Bronchial epithelial cell (primary cell): ENCODE results near the gene TRABD2B. TPM values are rescaled to one million over a fixed set of nuclear protein-coding genes. Genes with fewer than 3 reads are reported as not detected.
A peak's percentile ranks its signal among the peaks of the same experiment; 100 is the strongest.

Experiments used
- DNase-seq: peaks from one replicate; pipeline ENCODE4 v3.0.0-alpha.2; 2010; ENCODE audit warnings: low read depth
- FAIRE-seq: peaks from 2 replicates; lab custom pipeline; 2011; peaks lifted over from hg19 to GRCh38; lab: Jason Lieb, UNC
- H3K27me3 ChIP-seq: 2 replicates; pipeline ENCODE4 v1.5.1; 2011; ENCODE audit warnings: low read length; ENCODE audit not compliant: control insufficient read depth, insufficient read depth
- H3K36me3 ChIP-seq: 2 replicates; pipeline ENCODE4 v1.5.1; 2011; ENCODE audit warnings: low read length; ENCODE audit not compliant: control insufficient read depth, insufficient read depth
- H3K4me3 ChIP-seq: 2 replicates; pipeline ENCODE4 v1.5.1; 2011; ENCODE audit warnings: mild to moderate bottlenecking, low read depth, low read length, control low read depth
- CTCF ChIP-seq: IDR thresholded peaks from 2 replicates; pipeline ENCODE4 v1.5.1; 2011; ENCODE audit warnings: mild to moderate bottlenecking, moderate library complexity, low read length, control low read depth, inconsistent platforms; ENCODE audit not compliant: insufficient read depth, severe bottlenecking
- total RNA-seq: library from RNA; depleted of rRNA; stranded (reverse); fragments of >200 nt; gene quantifications from 2 replicates; pipeline ENCODE4 v1.2.1, GENCODE V29; 2014

The TRABD2B gene
- total RNA-seq, 1 donor from 2014 or later = under 0.01 TPM

- no peak for TF ChIP-seq CTCF
- no peak for DNase-seq
- no peaks in the 10 kb centered on the region for H3K36me3 ChIP-seq
- no peaks in the 10 kb centered on the region for H3K27me3 ChIP-seq
- no peak overlapping the region for H3K4me3 ChIP-seq
- FAIRE-seq = peak; percentile 40
Observed at GRCh38 chr1:47881505-47882442, 115.4 kb downstream of the TRABD2B start.

GRCh38 chr1:47876587-47876963, 120.6 kb downstream of the TRABD2B start:
- TF ChIP-seq CTCF = no peak
- no peaks in the 10 kb centered on the region for H3K36me3 ChIP-seq
- FAIRE-seq (no peak), DNase-seq (no peak)
- H3K4me3 ChIP-seq = no peak overlapping the region
- no peaks in the 10 kb centered on the region for H3K27me3 ChIP-seq

- TF ChIP-seq CTCF = no peak
- no peak for FAIRE-seq
- peak; percentile 10 for DNase-seq
- Histone ChIP-seq H3K4me3 (no peak overlapping the region), H3K27me3 (no peaks in the 10 kb centered on the region), H3K36me3 (no peaks in the 10 kb centered on the region)
Observed at GRCh38 chr1:47875831-47876586, 121.2 kb downstream of the TRABD2B start.

- Histone ChIP-seq H3K4me3 (no peak overlapping the region), H3K27me3 (no peaks in the 10 kb centered on the region), H3K36me3 (no peaks in the 10 kb centered on the region)
- TF ChIP-seq CTCF = no peak
- no peak for DNase-seq
- no peak for FAIRE-seq
Observed at GRCh38 chr1:47875036-47875435, 122.1 kb downstream of the TRABD2B start.

- H3K4me3 ChIP-seq = no peak overlapping the region
- no peak for DNase-seq
- no peaks in the 10 kb centered on the region for H3K36me3 ChIP-seq
- H3K27me3 ChIP-seq = no peaks in the 10 kb centered on the region
- FAIRE-seq = no peak
- TF ChIP-seq CTCF = no peak
Observed at GRCh38 chr1:47873337-47873736, 123.8 kb downstream of the TRABD2B start.
